GM19239 (cell line): Measurements from ENCODE around the gene ABHD12.
A peak's percentile ranks its signal among the peaks of the same experiment; 100 is the strongest.
"Not testable (repeated sequence)": the region's sequence is repeated elsewhere in the genome, so short reads cannot be mapped to it uniquely, and the experiment has no call there.

Experiments
- DNase-seq: peaks from one replicate; pipeline ENCODE4 v3.0.0; 2011; ENCODE audit warnings: low spot score; ENCODE audit not compliant: insufficient read length
- FAIRE-seq: peaks from 2 replicates; lab custom pipeline; 2011; peaks lifted over from hg19 to GRCh38; lab: Jason Lieb, UNC

ABHD12 gene

DNA sequence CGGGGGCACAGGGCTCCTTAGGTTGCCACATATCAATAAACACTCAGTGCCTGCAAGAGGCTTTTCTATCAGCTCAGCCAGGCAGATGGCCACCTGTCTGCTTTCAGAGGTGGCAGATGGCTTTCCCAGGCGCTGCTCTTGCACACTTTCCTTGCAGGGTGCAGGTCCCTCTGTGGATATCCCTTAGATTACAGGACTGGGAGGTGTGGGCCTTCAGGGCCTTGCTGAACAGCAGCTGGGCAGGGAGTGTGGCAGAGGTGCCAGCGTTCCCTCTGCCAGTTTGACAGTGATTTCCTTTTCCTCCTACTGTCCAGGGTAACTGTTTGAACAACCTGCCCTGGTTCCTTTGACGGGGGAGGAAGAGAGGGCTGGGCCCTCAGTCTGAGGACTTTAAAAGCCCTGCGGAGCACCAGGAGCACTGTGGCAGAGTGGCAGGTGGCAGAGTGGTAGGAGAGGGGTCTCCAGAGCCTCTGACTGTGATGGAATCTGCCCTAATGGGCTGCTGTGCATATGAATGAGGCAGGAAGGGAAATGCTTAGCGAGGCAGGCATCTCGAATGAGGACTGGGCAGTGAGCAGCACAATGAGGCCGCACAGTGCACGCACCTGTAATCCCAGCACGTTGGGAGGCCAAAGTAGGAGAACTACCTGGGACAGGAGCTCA lies 34.2 kb downstream of the ABHD12 start:
- DNase-seq (no peak), FAIRE-seq (no peak)

DNA sequence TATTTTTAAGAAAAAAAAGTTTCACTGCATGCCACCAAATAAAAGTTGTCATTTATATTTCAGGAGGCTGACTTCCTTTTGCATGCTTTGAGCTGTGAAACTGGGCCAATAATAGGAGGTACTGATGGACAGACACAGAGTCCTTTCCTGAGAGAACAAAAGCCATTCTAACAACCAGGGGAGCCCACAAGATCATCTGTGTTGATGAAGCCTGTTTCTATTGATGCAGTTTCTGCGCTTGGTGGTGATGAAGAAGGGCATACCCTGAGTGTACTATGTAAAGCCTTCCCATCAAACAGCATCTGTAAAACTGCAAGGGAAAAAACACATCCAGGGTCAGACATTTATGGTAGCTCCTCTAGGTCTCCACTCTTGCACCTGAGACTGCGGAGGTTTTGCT lies 34.8 kb downstream of the ABHD12 start:
- FAIRE-seq (no peak), DNase-seq (no peak)

GRCh38 chr20:25355011-25355595 lies 35.5 kb downstream of the ABHD12 start:
- FAIRE-seq = no peak
- DNase-seq = no peak

- FAIRE-seq (no peak), DNase-seq (no peak)
These were observed 36.6 kb downstream of the ABHD12 start for GRCh38 chr20:25353747-25354705.

DNA sequence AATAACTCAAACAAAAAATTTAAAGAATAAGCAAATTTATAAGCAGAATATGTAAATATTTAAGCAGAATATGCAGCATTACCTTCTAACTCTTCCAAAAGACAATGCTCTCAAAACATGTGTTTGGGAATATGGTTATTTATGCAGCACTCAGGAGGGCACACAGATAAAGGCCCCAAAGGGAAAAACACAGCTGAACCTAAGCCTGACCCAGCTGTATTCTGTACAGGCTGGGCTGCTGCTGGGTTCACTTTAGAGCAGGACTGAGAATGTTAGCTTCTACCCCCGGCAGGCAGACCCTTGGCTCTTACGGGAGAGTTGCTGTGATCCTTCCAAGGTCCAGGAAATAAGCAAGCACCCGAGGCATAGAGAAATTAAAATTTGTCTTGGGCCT lies 37.3 kb downstream of the ABHD12 start:
- DNase-seq = no peak
- FAIRE-seq = no peak

- DNase-seq = no peak
- no peak for FAIRE-seq
These were observed 37.9 kb downstream of the ABHD12 start for GRCh38 chr20:25352746-25353145.

- DNase-seq (no peak), FAIRE-seq (no peak)
These were observed 39.6 kb downstream of the ABHD12 start for GRCh38 chr20:25351024-25351360.

- no peak for DNase-seq
- no peak for FAIRE-seq
These were observed 44.3 kb downstream of the ABHD12 start for GRCh38 chr20:25346349-25346748.

GRCh38 chr20:25345721-25346120 lies 44.9 kb downstream of the ABHD12 start:
- DNase-seq (no peak), FAIRE-seq (peak; percentile 28)

DNA sequence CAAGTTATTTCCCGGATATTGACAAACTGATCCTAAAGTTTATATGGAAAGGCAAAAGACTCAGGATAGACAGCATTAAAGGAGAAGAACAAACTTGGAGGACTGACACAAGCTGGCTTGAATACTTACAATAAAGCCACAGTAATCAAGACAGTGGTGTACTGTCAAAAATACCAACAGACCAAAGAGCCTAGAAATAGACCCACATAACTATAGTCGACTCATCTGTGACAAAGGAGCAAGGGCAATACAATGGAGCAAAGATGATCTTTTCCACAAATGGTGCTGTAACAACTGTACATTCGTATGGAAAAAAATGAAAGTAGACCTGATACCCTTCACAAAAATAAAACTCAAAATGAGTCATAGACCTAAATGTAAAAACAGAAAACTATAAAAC lies 46.0 kb downstream of the ABHD12 start:
- DNase-seq (no peak), FAIRE-seq (no peak)

GRCh38 chr20:25341716-25342680 lies 48.6 kb downstream of the ABHD12 start:
- DNase-seq = no peak

GRCh38 chr20:25340380-25340779 lies 50.3 kb downstream of the ABHD12 start:
- DNase-seq (no peak), FAIRE-seq (no peak)

More at GRCh38 chr20:25341716-25342680, 48.6 kb downstream of the ABHD12 start:
- no peak for FAIRE-seq

DNA sequence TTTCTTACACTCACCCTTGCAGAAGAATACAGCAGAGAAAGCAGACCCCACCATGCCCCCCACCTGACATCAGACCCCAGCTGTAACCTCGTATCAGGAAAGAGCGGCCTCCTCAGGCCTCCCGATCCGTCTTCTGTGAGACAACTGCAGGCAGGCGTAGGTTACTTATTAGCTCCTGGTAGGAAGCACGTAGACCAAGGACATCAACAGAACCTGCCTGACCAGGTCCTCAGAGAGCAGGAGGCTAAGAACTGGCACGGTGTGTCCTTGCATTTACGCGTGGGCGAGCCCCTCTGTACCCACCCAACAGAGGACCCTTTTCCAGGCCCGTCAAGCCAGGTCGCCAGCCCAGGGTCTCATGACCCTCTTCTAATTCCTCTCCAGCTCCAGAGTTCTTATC lies 51.0 kb downstream of the ABHD12 start:
- DNase-seq (no peak), FAIRE-seq (no peak)

DNA sequence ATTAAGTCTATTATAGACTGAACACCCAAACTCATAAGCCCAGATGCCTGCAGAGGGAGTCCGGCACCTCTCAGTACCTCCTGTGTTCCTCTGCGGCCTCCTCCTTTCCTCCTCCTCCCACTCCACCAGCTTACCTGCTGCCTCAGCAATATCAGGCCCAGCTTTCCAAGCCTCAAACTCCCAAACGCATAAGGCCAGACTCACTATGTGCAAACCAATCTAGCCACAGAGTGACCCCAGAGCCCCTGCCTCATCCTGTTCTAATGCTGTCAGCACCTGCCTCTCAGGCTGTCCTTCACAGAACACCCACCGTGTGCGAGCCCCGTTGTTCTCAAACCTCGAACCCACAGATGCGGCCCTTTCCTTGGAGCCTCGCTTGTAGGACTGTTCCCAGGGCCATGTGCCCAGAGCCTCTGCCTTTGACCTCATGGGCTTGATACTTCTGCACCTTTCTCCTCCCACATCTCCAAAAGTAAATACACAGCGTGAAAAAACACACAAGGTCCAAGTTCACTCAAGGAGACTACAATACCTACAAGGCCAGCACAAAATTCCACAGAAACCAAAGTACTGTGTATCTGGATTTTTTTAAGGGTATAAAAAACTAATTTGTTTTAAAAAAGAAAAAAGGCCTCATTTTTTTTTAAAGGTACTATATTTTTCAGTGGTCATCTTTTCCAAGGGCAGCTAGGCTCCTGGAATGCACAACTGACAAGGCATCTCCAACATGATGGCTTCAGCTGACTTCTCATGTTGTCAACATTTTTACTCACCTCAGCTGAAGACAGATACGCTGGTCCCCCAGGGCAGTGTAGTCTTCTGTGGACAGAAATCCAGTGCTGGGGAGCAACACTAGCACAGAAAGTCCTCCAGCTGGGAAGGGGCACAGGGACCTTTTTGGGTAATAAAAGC lies 52.3 kb downstream of the ABHD12 start:
- FAIRE-seq = no peak
- no peak for DNase-seq

GRCh38 chr20:25336561-25337422 lies 53.8 kb downstream of the ABHD12 start:
- DNase-seq (no peak), FAIRE-seq (no peak)

DNA sequence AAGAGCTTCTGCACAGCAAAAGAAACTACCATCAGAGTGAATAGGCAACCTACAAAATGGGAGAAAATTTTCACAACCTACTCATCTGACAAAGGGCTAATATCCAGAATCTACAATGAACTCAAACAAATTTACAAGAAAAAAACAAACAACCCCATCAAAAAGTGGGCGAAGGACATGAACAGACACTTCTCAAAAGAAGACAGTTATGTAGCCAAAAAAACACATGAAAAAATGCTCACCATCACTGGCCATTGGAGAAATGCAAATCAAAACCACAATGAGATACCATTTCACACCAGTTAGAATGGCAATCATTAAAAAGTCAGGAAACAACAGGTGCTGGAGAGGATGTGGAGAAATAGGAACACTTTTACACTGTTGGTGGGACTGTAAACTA lies 55.7 kb downstream of the ABHD12 start:
- FAIRE-seq, DNase-seq: not testable (repeated sequence)

DNA sequence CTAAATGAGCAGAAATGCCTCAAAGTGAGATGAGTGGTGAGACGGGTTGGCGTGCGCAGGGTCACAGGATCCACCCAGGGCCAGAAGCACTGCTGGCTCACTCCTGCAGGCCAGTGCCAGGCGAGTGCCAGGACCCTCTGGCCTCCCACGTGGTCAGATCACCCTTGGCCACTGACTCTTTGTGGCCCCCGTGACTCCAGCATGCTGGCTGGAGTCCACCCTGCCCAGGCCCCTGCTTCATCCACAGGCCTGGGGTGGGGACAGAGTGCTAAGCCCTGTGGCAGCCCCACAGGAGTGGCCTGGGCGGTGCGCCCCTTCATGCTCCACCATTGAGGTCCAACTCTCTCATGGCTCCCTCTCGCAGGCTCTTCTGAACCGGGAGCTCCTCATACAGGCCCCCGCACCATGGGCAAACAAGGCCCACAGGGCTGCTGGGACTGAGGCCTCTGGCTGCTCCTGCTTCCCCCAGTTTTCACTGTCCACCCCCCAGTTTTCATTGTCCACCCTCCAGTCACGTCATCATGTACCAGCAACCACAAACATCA lies 61.6 kb downstream of the ABHD12 start:
- DNase-seq = no peak
- FAIRE-seq = no peak
